ENCODE data around the gene DAP. TPM values are rescaled to one million over a fixed set of nuclear protein-coding genes. Genes with fewer than 3 reads are reported as not detected.

DAP gene
- total and polyA plus RNA-seq, 4 donors = 36.6 to 122 (median 101) TPM

DNA sequence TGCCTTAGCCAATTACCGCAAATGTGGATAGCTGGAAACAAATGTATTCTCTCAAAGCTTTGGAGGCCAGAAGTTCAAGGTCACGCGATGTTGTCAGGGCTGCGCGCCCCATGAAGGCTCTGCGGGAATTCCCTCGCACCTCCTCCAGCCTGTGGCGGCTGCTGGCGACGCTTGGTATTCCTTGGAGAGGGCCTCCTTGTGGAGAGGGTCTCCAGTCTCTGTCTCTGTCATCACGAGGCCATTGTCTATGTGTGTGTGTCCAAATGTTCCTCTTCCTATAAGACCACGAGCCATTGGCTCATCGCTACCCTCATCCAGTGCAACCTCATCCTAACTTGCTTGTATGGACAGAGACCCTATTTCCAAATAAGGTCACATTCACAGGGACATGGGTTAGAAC is 99.6 kb downstream of the DAP start:
- Histone ChIP-seq H3K36me3 (ENCODE audit: control insufficient read depth in 4 of 4, insufficient read depth in 3 of 4, low read depth in 1 of 4, low read length in 3 of 4) (no peaks in the 10 kb centered on the region), H3K4me1 (ENCODE audit: control insufficient read depth in 4 of 4, insufficient read depth in 4 of 4, low read length in 3 of 4) (peaks cover 5 to 13% (median 7%) of the 10 kb centered on the region in 4 donors), H3K27me3 (ENCODE audit: control insufficient read depth in 4 of 4, insufficient read depth in 4 of 4, low read length in 3 of 4) (no peaks in the 10 kb centered on the region), H3K27ac (ENCODE audit: low read depth in 1 of 2, low read length in 2 of 2) (no peak overlapping the region), H3K9me3 (ENCODE audit: control insufficient read depth in 4 of 4, low read length in 3 of 4) (no peaks in the 10 kb centered on the region), H3K9ac (ENCODE audit: low read depth in 1 of 2, low read length in 2 of 2) (no peak overlapping the region), H3K4me3 (ENCODE audit: low read depth in 1 of 3, low read length in 3 of 3) (no peak overlapping the region)
- no peak for DNase-seq (ENCODE audit: low spot score)
- TF ChIP-seq RAD21 (IDR thresholded peaks at IDR 0.05) (no peak), RXRA (IDR thresholded peaks at IDR 0.05) (no peak), YY1 (IDR thresholded peaks at IDR 0.05) (no peak), CTCF (IDR thresholded peaks at IDR 0.05; ENCODE audit: low read depth, low read length, missing input control) (no peak), GABPA (IDR thresholded peaks at IDR 0.05 in 1 of 2, conservative IDR thresholded peaks at IDR 0.05 in 1 of 2) (no peak)
- WGBS = 96% methylated on average over 13 of the region's 13 CpGs

DNA sequence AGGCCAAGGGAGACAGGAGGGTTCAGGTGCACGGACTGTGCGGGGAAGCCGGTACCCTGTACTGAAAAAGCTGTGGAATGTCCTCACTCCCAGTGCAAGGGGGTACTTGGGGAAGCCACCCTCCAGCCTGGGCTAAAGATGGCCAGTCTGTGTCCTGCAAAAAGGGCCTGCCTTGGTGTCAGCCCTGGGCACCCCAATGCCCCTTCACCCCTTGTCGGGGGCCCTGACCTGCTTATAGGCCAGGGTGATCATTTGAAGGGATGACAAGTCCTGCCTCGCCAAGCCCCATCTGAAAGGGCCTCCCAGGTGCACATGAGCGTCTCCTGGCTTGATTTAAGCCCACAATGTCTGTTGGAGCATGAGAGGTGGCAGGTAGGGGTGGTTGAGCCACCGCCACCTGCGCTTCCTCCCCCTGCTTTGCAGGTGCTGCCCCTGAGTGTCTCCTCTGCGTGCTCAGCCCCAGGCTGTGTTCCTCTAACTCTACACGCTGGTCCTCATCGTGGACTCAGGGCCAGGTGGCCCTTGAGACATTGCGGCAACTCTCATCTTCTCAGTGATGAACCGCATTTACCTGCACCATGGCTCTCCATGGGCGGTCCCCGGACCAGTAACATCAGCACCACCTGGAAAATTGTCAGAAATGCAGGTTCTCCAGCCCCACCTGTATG is 100.2 kb downstream of the DAP start:
- no peaks in the 10 kb centered on the region for H3K36me3 ChIP-seq (ENCODE audit: control insufficient read depth in 4 of 4, insufficient read depth in 3 of 4, low read depth in 1 of 4, low read length in 3 of 4)
- H3K27ac ChIP-seq (ENCODE audit: low read depth in 1 of 2, low read length in 2 of 2) = no peak overlapping the region
- DNase-seq (ENCODE audit: low spot score) = no peak
- 94% methylated on average over 15 of the region's 15 CpGs for WGBS
- no peaks in the 10 kb centered on the region for H3K9me3 ChIP-seq (ENCODE audit: control insufficient read depth in 4 of 4, low read length in 3 of 4)
- H3K27me3 ChIP-seq (ENCODE audit: control insufficient read depth in 4 of 4, insufficient read depth in 4 of 4, low read length in 3 of 4) = no peaks in the 10 kb centered on the region
- TF ChIP-seq TAF1 (conservative IDR thresholded peaks at IDR 0.05) (no peak), YY1 (IDR thresholded peaks at IDR 0.05) (no peak), SP1 (IDR thresholded peaks at IDR 0.05) (no peak), CTCF (IDR thresholded peaks at IDR 0.05; ENCODE audit: low read depth, low read length, missing input control) (no peak), FOXA1 (IDR thresholded peaks at IDR 0.05) (no peak), RXRA (IDR thresholded peaks at IDR 0.05) (no peak), EGR1 (IDR thresholded peaks at IDR 0.05; ENCODE audit: low read depth in 2 of 2) (no peak), FOXA2 (IDR thresholded peaks at IDR 0.05) (no peak), GABPA (IDR thresholded peaks at IDR 0.05 in 1 of 2, conservative IDR thresholded peaks at IDR 0.05 in 1 of 2) (no peak), ZBTB33 (IDR thresholded peaks at IDR 0.05) (no peak), HNF4G (IDR thresholded peaks at IDR 0.05) (no peak), RAD21 (IDR thresholded peaks at IDR 0.05) (no peak)
- peaks cover 5 to 13% (median 7%) of the 10 kb centered on the region in 4 donors for H3K4me1 ChIP-seq (ENCODE audit: control insufficient read depth in 4 of 4, insufficient read depth in 4 of 4, low read length in 3 of 4)
- H3K4me3 ChIP-seq (ENCODE audit: low read depth in 1 of 3, low read length in 3 of 3) = no peak overlapping the region
- no peak overlapping the region for H3K9ac ChIP-seq (ENCODE audit: low read depth in 1 of 2, low read length in 2 of 2)
